ENCODE data around the gene SRSF7.
"Not testable (repeated sequence)": the region's sequence is repeated elsewhere in the genome, so short reads cannot be mapped to it uniquely, and the experiment has no call there.

The SRSF7 gene

GRCh38 chr2:38750891-38751595 is at the start of gene SRSF7:
Gene SRSF7, minus strand, starts transcription at chr2:38751361. Its CDS starts 105 bp downstream, at chr2:38751256.
- peak; percentile 95 to 100 for DNase-seq (ENCODE audit: low read depth in 2 of 2)

- no peak for DNase-seq (ENCODE audit: low read depth in 2 of 2)
Measured at GRCh38 chr2:38797953-38798352, 46.8 kb upstream of the SRSF7 start.

GRCh38 chr2:38797250-38797676 is 46.1 kb upstream of the SRSF7 start:
- DNase-seq (ENCODE audit: low read depth in 2 of 2) = no peak

GRCh38 chr2:38795016-38795415 is 43.9 kb upstream of the SRSF7 start:
- DNase-seq (ENCODE audit: low read depth in 2 of 2) = not testable (repeated sequence)

- DNase-seq (ENCODE audit: low read depth in 2 of 2) = no peak
Measured at GRCh38 chr2:38794235-38794946, 43.2 kb upstream of the SRSF7 start.

GRCh38 chr2:38793511-38793910 is 42.4 kb upstream of the SRSF7 start:
- DNase-seq (ENCODE audit: low read depth in 2 of 2) = no peak

- no peak for DNase-seq (ENCODE audit: low read depth in 2 of 2)
Measured at GRCh38 chr2:38792751-38793150, 41.6 kb upstream of the SRSF7 start.

GRCh38 chr2:38792321-38792720 is 41.2 kb upstream of the SRSF7 start:
- not testable (repeated sequence) for DNase-seq (ENCODE audit: low read depth in 2 of 2)

GRCh38 chr2:38791744-38792143 is 40.6 kb upstream of the SRSF7 start:
- DNase-seq (ENCODE audit: low read depth in 2 of 2) = no peak

- DNase-seq (ENCODE audit: low read depth in 2 of 2) = no peak
Measured at GRCh38 chr2:38789691-38790090, 38.5 kb upstream of the SRSF7 start.

- DNase-seq (ENCODE audit: low read depth in 2 of 2) = no peak
Measured at GRCh38 chr2:38788306-38788705, 37.1 kb upstream of the SRSF7 start.

- DNase-seq (ENCODE audit: low read depth in 2 of 2) = no peak
Measured at GRCh38 chr2:38783586-38783985, 32.4 kb upstream of the SRSF7 start.

- DNase-seq (ENCODE audit: low read depth in 2 of 2) = no peak
Measured at GRCh38 chr2:38778687-38779082, 27.5 kb upstream of the SRSF7 start.

GRCh38 chr2:38776531-38776930 is 25.4 kb upstream of the SRSF7 start:
- DNase-seq (ENCODE audit: low read depth in 2 of 2) = no peak

GRCh38 chr2:38775921-38776225 is 24.7 kb upstream of the SRSF7 start:
- DNase-seq (ENCODE audit: low read depth in 2 of 2) = no peak

GRCh38 chr2:38775097-38775920 is 24.1 kb upstream of the SRSF7 start:
- no peak for DNase-seq (ENCODE audit: low read depth in 2 of 2)

- DNase-seq (ENCODE audit: low read depth in 2 of 2) = no peak
Measured at GRCh38 chr2:38771632-38772031, 20.5 kb upstream of the SRSF7 start.

- no peak for DNase-seq (ENCODE audit: low read depth in 2 of 2)
Measured at GRCh38 chr2:38765551-38765950, 14.4 kb upstream of the SRSF7 start.

GRCh38 chr2:38765149-38765548 is 14.0 kb upstream of the SRSF7 start:
- no peak for DNase-seq (ENCODE audit: low read depth in 2 of 2)

GRCh38 chr2:38763728-38764127 is 12.6 kb upstream of the SRSF7 start:
- no peak for DNase-seq (ENCODE audit: low read depth in 2 of 2)

- DNase-seq (ENCODE audit: low read depth in 2 of 2) = no peak
Measured at GRCh38 chr2:38763228-38763627, 12.1 kb upstream of the SRSF7 start.

GRCh38 chr2:38755891-38756290 is 4.7 kb upstream of the SRSF7 start:
- DNase-seq (ENCODE audit: low read depth in 2 of 2) = not testable (repeated sequence)

GRCh38 chr2:38754506-38754905 is 3.3 kb upstream of the SRSF7 start:
- no peak for DNase-seq (ENCODE audit: low read depth in 2 of 2)
